Forelimb muscle (tissue), 1 donor: ENCODE measurements around the gene F2RL3. TPM values are rescaled to one million over a fixed set of nuclear protein-coding genes. Genes with fewer than 3 reads are reported as not detected.

ENCODE experiments used
- DNase-seq: peaks from one replicate; pipeline ENCODE4 v3.0.0-alpha.2; 2013; ENCODE audit warnings: low read depth
- polyA plus RNA-seq: library from polyadenylated mRNA; unstranded; fragments of 120-200 nt; gene quantifications from one replicate; pipeline ENCODE4 v1.2.1, GENCODE V29; 2013; ENCODE audit not compliant: insufficient read length

Gene F2RL3
- polyA plus RNA-seq, 1 donor, result 0.19 TPM

- DNase-seq, result no peak
These were observed 5.3 kb downstream of the F2RL3 start for GRCh38 chr19:16894080-16894479.

GRCh38 chr19:16895467-16896145, 6.8 kb downstream of the F2RL3 start:
- DNase-seq, result no peak

DNA sequence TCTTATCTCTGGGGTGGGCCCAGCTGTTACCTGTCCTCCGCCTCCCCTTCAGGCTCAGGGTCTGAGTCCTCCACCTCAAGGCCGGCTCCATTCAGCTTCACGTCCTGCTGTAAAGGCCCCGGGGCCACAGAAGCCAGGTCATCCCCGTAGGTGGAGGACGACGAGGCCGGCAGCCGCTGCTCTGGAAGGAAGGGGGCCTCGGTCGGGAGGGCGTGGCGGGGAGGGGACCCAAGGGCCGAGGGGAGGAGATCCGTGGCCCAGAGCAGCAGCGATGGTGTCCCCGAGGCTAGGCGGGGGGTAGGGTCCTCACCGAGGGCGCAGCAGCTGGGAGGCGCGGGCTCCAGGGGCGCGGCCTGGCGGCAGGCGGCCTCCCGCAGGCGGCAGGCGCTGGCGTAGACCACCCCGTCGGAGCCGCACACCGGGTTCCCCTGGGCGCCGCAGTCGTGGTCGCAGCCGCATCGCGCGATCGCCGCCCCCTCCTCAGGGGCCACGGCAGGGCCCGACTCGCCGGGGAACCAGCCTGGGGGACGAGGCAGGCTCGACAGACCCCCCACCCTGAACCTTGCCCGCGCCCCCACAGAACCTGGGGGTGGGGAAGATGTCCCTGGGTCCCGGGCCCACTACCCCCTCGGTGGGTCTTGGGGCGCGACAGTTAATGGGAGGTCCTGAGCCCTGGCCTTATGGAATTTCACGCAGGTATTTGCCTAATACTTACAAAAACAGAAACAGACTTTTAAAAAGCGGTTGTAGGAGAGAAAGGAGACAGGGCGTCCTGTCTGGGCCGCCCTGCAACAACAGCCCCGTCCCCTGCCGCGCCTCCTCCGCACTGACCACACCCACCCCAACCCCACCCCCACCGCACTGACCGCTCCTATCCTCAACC, 7.6 kb downstream of the F2RL3 start:
- DNase-seq, result no peak

GRCh38 chr19:16897029-16897855, 8.4 kb downstream of the F2RL3 start:
- DNase-seq, result no peak

DNA sequence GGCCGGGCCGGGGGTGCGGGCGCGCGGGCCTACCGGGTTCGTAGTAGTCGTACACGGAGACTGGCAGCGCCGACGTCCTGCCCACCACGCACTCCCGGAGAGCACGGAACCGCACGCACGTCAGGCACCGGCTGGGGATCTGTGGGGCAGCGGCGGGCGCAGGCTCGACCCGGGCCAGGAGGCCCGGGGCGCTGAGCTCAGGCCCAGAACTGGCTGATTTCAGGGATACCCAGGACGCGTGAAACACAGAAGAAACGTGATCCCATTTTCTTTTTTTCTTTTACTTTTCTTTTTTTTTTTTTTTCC, 9.0 kb downstream of the F2RL3 start:
- no peak for DNase-seq

DNA sequence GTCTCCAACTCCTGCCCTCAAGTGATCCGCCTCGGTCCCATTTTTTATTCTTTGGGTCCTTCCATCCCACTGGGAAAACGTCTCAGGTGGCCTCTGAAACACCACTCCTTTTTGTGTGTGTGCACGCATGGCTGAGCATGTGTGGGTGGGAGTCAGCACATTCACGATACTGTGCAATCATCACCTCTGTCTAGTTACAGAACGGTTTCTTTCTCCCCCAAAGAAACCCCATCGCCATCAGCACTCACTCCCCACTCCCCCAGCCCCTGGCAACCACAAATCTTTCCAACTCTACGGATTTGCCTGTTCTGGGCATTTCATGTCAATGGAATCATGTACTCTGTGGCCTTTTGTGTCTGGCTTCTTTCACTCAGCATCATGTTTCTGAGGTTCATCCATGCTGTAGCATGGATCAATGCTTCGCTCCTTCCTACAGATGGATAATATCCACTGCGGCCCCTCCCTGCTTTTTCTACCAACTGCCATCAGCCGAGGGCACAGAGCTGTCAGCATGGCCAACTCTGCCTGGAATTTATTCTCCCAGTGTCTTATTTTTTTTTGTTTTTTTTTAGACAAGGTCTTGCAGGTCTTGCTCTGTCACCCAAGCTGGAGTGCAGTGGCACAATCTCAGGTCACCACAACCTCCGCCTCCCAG, 9.7 kb downstream of the F2RL3 start:
- no peak for DNase-seq

GRCh38 chr19:16899566-16900075, 10.8 kb downstream of the F2RL3 start:
- DNase-seq, result no peak

- DNase-seq, result no peak
These were observed 12.8 kb downstream of the F2RL3 start for GRCh38 chr19:16901491-16902175.

GRCh38 chr19:16902545-16902944, 13.7 kb downstream of the F2RL3 start:
- DNase-seq, result no peak

- no peak for DNase-seq
These were observed 14.5 kb downstream of the F2RL3 start for GRCh38 chr19:16903347-16903746.

- DNase-seq, result no peak
These were observed 15.8 kb downstream of the F2RL3 start for GRCh38 chr19:16904599-16904998.

DNA sequence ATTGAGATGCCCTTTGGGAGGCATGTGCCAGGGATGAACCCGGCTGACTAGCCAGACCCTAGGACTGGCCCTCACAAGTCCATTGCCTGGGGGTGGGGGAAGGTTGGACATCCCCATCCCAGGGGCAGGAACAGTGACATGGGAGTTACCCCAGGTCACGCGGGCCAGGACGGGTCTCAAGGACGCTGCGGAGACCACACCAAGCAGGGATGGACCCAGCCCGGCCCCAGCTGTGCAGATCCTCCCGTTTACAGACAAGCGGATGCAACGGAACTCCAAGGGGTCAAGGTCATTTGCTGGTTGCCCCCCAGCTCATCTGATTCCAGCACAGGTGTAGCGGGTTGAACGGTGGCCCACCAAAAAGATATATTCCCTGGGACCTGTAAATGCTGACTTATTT, 20.0 kb downstream of the F2RL3 start:
- DNase-seq, result no peak

- no peak for DNase-seq
These were observed 22.2 kb downstream of the F2RL3 start for GRCh38 chr19:16911046-16911445.

GRCh38 chr19:16912780-16913179, 24.0 kb downstream of the F2RL3 start:
- DNase-seq, result no peak

- no peak for DNase-seq
These were observed 25.6 kb downstream of the F2RL3 start for GRCh38 chr19:16914421-16914820.

- DNase-seq, result no peak
These were observed 26.3 kb downstream of the F2RL3 start for GRCh38 chr19:16915135-16915534.

DNA sequence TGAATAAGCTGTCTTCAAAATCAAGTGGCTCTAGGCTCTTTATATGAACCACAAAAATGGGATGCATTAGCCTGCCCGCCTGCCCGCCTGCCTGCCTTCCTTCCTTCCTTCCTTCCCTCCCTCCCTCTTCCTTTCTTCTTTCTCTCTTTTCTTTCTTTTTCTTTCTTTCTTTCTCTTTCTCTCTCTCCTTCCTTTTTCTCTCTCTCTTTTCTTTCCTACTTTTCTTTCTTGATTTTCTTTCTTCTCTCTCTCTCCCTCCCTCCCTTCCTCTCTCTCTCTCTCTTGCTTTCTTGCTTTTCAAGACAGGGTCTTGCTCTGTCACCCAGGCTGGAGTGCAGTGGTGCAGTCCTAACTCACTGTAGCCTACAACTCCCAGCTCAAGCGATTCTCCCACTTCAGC, 26.9 kb downstream of the F2RL3 start:
- no peak for DNase-seq

DNA sequence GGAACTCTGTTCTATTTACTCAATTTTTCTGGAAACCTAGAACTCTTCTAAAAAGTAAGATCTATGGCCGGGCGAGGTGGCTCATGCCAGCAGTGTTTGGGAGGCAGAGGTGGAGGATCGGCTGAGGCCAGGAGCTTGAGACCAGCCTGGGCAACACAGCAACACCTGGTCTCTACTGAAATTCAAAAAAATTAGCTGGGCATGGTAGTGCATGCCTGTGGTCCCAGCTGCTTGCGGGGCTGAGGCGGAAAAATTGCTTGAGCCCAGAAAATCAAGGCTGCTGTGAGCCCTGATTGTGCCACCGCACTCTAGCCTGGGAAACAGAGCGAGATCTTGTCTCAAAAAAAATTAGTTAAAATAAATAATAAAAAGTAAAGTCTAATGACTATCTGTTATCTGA, 28.6 kb downstream of the F2RL3 start:
- no peak for DNase-seq

- no peak for DNase-seq
These were observed 30.7 kb downstream of the F2RL3 start for GRCh38 chr19:16919496-16919895.

DNA sequence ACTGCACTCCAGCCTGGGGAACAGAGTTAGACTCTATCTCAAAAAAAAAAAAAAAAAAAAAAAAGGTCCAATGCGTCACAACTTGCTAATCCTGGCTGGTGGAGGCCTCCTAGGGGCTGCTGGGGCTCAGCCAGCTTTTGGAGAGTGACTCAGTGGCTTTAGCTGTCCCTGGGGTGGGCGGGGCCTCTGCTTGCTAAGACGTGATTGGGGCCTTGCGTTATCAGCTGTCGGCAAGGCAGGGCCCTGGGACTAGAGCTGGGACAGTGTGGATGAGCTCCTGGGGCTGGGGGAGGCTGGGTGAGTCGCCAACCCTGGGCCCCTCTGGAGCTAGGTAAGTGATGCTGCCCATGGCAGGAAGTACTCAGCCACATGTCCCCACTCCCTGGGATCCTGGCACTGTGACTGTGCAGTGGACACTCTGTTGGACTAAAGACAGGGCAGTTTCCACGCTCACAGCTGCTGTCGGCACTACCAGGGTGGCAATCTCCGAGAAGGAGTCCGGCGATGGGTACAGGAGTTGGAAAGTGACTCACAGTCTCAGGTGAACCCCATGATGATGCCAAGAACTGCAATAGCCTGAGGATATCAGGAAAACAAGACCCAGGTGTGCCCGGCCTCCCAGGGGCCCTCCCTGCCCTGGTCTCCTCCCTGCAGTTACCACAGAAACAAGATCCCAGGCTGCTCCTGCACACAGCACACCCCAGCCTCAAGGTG, 32.2 kb downstream of the F2RL3 start:
- DNase-seq, result no peak
